K562 (cell line): ENCODE results near the gene NOA1. TPM values are rescaled to one million over a fixed set of nuclear protein-coding genes. Genes with fewer than 3 reads are reported as not detected.

Source experiments
- ARNT ChIP-seq, 2 experiments: fragments of 450-650 bp; IDR thresholded peaks; 2 replicates each; pipeline ENCODE4 v1.6.1; 2016; ENCODE audit warnings: mild to moderate bottlenecking in 1 of 2
- BRD9 ChIP-seq: fragments of 450-650 bp; IDR thresholded peaks from 2 replicates; pipeline ENCODE4 v1.6.1; 2018; ENCODE audit warnings: low read depth; ENCODE audit not compliant: partially characterized antibody
- BRF1 ChIP-seq: IDR thresholded peaks from 3 replicates; pipeline ENCODE4 v1.6.1; 2011; ENCODE audit warnings: borderline replicate concordance, mild to moderate bottlenecking; ENCODE audit not compliant: insufficient read length; ENCODE audit errors: extremely low read depth
- EP400 ChIP-seq: fragments of 450-650 bp; IDR thresholded peaks from 2 replicates; pipeline ENCODE4 v1.6.1; 2017; ENCODE audit warnings: antibody characterized with exemption, mild to moderate bottlenecking, moderate library complexity
- ESRRA ChIP-seq: fragments of 450-650 bp; IDR thresholded peaks from 2 replicates; pipeline ENCODE4 v1.6.1; 2014; ENCODE audit warnings: low read depth, mild to moderate bottlenecking, moderate library complexity, borderline replicate concordance
- NR2C2 ChIP-seq, 2 experiments: fragments of 200-800 bp in 1 of 2; sonication (Bioruptor generic) in 1 of 2; sonication (generic) in 1 of 2; formaldehyde crosslinking in 1 of 2; IDR thresholded peaks; 2 replicates each; pipeline versions ENCODE4 v1.6.1 to v1.8.0; 2016 to 2022; ENCODE audit warnings: mild to moderate bottlenecking in 1 of 2, missing compliant biosample characterization in 1 of 2, missing genetic modification characterization in 1 of 2, missing genetic modification reagents in 1 of 2
- PRPF4 ChIP-seq: fragments of 200-400 bp; formaldehyde crosslinking; IDR thresholded peaks from one replicate; pipeline ENCODE4 v1.6.1; 2017; ENCODE audit warnings: low read length, low read depth, mild to moderate bottlenecking; ENCODE audit not compliant: insufficient read depth, poor library complexity, severe bottlenecking
- SAFB2 ChIP-seq: fragments of 200-400 bp; formaldehyde crosslinking; IDR thresholded peaks from 2 replicates; pipeline ENCODE4 v1.6.1; 2018; ENCODE audit warnings: borderline replicate concordance, low read length, low read depth, moderate library complexity; ENCODE audit not compliant: severe bottlenecking
- SMAD1 ChIP-seq: fragments of 150-350 bp; IDR thresholded peaks from 2 replicates; pipeline ENCODE4 v1.6.1; 2014; ENCODE audit warnings: low read length, low read depth; ENCODE audit not compliant: partially characterized antibody
- SOX6 ChIP-seq: fragments of 450-650 bp; IDR thresholded peaks from 2 replicates; pipeline ENCODE4 v1.6.1; 2014; ENCODE audit warnings: mild to moderate bottlenecking
- ZFX ChIP-seq: sonication (generic); formaldehyde crosslinking; IDR thresholded peaks from 2 replicates; pipeline ENCODE4 v1.8.0; 2022; ENCODE audit warnings: mild to moderate bottlenecking, missing genetic modification reagents, moderate library complexity
- ZNF324 ChIP-seq: fragments of 250-450 bp; sonication (Bioruptor Pico); IDR thresholded peaks from 2 replicates; pipeline ENCODE4 v1.4.0; 2020; ENCODE audit warnings: mild to moderate bottlenecking
- ZNF785 ChIP-seq: fragments of 250-450 bp; sonication (Bioruptor Pico); IDR thresholded peaks from 2 replicates; pipeline ENCODE4 v1.4.0; 2020; ENCODE audit warnings: mild to moderate bottlenecking
- polyA plus RNA-seq, 8 experiments: library from polyadenylated mRNA; depleted of rRNA in 4 of 8; stranded (reverse) in 5 of 8; unstranded in 3 of 8; fragments of >200 nt; fragmentation: Nextera tagmentation in 2 of 8; fragmentation: Illumina TruSeq in 1 of 8; extraction: Ambion mirVana in 2 of 8; extraction: Trizol in 1 of 8; gene quantifications; 2 replicates each; pipeline versions ENCODE4 v1.2.1 to v1.2.3, GENCODE V29; 2011 to 2014; ENCODE audit warnings: inconsistent platforms in 1 of 8, missing spikeins in 1 of 8
- total RNA-seq, 7 experiments: library from RNA; depleted of rRNA in 6 of 7; stranded (reverse); fragments of >200 nt in 6 of 7; fragmentation: Illumina TruSeq in 2 of 7; extraction: Trizol in 2 of 7; gene quantifications; 2 replicates each; pipeline versions ENCODE4 v1.2.1 to v1.2.3, GENCODE V29; 2011 to 2021; ENCODE audit warnings: low replicate concordance in 1 of 7
- TF ChIP-seq, protein P1 (sequence below): fragments of 250-450 bp; sonication (Bioruptor Pico); IDR thresholded peaks from 2 replicates; pipeline ENCODE4 v1.4.0; 2020; ENCODE audit warnings: mild to moderate bottlenecking, moderate library complexity
- TF ChIP-seq, protein P2 (sequence below): fragments of 450-650 bp; IDR thresholded peaks from 2 replicates; pipeline ENCODE4 v1.6.1; 2016
- TF ChIP-seq, protein P3 (sequence below): sonication (generic); formaldehyde crosslinking; IDR thresholded peaks from 2 replicates; pipeline ENCODE4 v1.8.1; 2022; ENCODE audit warnings: missing genetic modification reagents
- TF ChIP-seq, protein P4 (sequence below), 2 experiments: fragments of 450-650 bp in 1 of 2; IDR thresholded peaks; 2 replicates each; pipeline ENCODE4 v1.6.1; 2011 to 2017; ENCODE audit warnings: low read depth in 2 of 2, antibody characterized with exemption in 1 of 2, borderline replicate concordance in 1 of 2, low read length in 1 of 2, mild to moderate bottlenecking in 1 of 2, mixed read lengths in 1 of 2; ENCODE audit not compliant: control insufficient read depth in 1 of 2

The NOA1 gene
- total and polyA plus RNA-seq, 9 of the 15 experiments (the other 6 are each of a cell fraction or from before 2014, with no cell fraction given), result 2.6 to 26.6 (median 16.7) TPM

DNA sequence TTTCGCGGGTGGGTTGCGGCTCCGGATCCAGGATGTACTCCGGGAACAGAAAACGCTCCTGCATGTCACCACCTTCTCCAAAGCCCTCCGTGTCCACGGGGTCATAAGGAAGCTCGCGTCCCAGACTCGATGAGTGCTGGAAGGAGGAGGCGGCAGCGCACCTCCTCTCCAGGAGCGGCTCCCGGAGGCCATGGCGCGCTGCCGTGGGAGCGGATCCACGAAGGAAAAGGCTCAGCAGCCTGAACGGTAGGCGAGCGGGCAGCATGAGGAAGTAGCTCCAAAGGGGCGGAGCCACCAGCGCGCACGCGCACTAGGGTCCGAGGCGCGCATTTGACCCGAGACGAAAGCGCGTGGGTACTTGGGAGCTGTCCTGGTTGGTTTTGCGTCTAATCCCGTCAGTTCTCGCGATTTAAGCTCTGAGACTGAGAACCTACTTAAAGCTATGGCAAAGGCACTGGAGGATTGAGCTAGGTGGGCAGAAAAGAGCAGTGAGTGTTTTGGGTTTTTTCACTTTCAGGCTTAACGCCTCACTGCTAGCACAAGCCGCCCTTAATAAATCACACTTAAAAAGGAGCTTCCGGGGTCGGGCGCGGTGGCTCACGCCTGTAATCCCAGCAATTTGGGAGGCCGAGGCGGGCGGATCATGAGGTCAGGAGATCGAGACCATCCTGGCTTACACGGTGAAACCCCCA is at the start of gene NOA1 (continued):
- TF ChIP-seq NR2C2 (CRISPR knock-in tag; IDR thresholded peaks at IDR 0.05) (peak; percentile 66; the same call in 1 of the 2 replicates), NR2C2 (tag; IDR thresholded peaks at IDR 0.05) (0 out of 2 replicates have a peak, but pooled peaks have one; percentile 34), ZFX (peak; percentile 75), SMAD1 (peak; percentile 85), ARNT (IDR thresholded peaks at IDR 0.05) (no peak), SAFB2 (no peak), BRD9 (peak; percentile 69), ZNF324 (CRISPR knock-in tag) (no peak), ESRRA (no peak), EP400 (peak; percentile 74), ZNF785 (no peak), BRF1 (no peak), PRPF4 (no peak), SOX6 (no peak)
- TF ChIP-seq, protein P1, sequence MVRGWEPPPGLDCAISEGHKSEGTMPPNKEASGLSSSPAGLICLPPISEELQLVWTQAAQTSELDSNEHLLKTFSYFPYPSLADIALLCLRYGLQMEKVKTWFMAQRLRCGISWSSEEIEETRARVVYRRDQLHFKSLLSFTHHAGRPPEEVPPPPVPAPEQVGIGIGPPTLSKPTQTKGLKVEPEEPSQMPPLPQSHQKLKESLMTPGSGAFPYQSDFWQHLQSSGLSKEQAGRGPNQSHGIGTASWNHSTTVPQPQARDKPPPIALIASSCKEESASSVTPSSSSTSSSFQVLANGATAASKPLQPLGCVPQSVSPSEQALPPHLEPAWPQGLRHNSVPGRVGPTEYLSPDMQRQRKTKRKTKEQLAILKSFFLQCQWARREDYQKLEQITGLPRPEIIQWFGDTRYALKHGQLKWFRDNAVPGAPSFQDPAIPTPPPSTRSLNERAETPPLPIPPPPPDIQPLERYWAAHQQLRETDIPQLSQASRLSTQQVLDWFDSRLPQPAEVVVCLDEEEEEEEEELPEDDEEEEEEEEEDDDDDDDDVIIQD (CRISPR knock-in tag), result no peak
- TF ChIP-seq, protein P2, sequence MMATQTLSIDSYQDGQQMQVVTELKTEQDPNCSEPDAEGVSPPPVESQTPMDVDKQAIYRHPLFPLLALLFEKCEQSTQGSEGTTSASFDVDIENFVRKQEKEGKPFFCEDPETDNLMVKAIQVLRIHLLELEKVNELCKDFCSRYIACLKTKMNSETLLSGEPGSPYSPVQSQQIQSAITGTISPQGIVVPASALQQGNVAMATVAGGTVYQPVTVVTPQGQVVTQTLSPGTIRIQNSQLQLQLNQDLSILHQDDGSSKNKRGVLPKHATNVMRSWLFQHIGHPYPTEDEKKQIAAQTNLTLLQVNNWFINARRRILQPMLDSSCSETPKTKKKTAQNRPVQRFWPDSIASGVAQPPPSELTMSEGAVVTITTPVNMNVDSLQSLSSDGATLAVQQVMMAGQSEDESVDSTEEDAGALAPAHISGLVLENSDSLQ, result no peak
- TF ChIP-seq, protein P3, sequence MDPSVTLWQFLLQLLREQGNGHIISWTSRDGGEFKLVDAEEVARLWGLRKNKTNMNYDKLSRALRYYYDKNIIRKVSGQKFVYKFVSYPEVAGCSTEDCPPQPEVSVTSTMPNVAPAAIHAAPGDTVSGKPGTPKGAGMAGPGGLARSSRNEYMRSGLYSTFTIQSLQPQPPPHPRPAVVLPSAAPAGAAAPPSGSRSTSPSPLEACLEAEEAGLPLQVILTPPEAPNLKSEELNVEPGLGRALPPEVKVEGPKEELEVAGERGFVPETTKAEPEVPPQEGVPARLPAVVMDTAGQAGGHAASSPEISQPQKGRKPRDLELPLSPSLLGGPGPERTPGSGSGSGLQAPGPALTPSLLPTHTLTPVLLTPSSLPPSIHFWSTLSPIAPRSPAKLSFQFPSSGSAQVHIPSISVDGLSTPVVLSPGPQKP (CRISPR knock-in tag), result no peak
- TF ChIP-seq, protein P4, sequence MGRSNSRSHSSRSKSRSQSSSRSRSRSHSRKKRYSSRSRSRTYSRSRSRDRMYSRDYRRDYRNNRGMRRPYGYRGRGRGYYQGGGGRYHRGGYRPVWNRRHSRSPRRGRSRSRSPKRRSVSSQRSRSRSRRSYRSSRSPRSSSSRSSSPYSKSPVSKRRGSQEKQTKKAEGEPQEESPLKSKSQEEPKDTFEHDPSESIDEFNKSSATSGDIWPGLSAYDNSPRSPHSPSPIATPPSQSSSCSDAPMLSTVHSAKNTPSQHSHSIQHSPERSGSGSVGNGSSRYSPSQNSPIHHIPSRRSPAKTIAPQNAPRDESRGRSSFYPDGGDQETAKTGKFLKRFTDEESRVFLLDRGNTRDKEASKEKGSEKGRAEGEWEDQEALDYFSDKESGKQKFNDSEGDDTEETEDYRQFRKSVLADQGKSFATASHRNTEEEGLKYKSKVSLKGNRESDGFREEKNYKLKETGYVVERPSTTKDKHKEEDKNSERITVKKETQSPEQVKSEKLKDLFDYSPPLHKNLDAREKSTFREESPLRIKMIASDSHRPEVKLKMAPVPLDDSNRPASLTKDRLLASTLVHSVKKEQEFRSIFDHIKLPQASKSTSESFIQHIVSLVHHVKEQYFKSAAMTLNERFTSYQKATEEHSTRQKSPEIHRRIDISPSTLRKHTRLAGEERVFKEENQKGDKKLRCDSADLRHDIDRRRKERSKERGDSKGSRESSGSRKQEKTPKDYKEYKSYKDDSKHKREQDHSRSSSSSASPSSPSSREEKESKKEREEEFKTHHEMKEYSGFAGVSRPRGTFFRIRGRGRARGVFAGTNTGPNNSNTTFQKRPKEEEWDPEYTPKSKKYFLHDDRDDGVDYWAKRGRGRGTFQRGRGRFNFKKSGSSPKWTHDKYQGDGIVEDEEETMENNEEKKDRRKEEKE (IDR thresholded peaks at IDR 0.05; ENCODE audit: borderline replicate concordance in 1 of 2, control insufficient read depth in 1 of 2, low read depth in 2 of 2, low read length in 1 of 2), result no peak
